GM18861 (cell line): ENCODE results near the gene BAX.
"Not testable (repeated sequence)": the region's sequence is repeated elsewhere in the genome, so short reads cannot be mapped to it uniquely, and the experiment has no call there.

ENCODE experiments used
- ATAC-seq: cut with Tn5 transposase; IDR thresholded peaks from one replicate; pipeline ENCODE4 v1.9.1; 2021; ENCODE audit not compliant: unreplicated experiment

The BAX gene

GRCh38 chr19:48954595-48955307 is at the start of gene BAX:
TSS of gene BAX (plus strand) at chr19:48954875. CDS start at chr19:48954929, 54 bp downstream.
- ATAC-seq = peak; percentile 83

DNA sequence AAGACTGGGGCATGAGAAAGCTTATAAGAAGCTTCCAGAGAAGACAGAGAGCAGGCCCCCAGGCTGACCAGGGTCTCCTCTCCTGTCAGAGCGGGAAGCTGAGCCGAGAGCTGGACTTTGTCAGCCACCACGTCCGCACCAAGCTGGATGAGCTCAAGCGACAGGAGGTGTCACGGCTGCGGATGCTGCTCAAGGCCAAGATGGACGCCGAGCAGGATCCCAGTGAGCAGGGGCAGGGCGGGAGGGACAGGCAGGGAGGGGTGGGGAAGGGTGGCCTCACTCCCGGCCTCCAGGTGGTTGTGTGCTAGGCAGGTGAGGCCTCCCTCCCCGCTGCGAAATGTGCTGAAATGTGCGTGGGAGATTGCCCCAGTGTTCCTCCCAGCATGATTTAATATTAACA is 49.0 kb upstream of the BAX start:
- ATAC-seq = no peak

DNA sequence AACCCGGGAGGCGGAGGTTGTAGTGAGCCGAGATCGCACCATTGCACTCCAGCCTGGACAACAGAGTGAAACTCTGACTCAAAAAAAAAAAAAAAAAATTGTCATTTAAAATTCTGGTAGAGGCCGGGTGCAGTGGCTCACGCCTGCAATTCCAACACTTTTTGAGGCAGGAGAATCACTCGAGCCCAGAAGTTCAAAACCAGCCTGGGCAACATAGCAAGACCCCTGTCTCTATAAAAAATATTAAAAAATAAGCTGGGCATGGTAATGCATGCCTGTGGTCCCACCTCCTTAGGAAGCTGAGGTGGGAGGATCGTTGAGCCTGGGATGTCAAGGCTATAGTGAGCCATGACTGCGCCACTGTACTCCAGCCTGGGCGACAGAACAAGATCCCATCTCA is 48.4 kb upstream of the BAX start:
- ATAC-seq = no peak

- no peak for ATAC-seq
Measured at GRCh38 chr19:48907671-48908070, 47.0 kb upstream of the BAX start.

GRCh38 chr19:48909424-48910077 is 45.1 kb upstream of the BAX start:
- not testable (repeated sequence) for ATAC-seq

DNA sequence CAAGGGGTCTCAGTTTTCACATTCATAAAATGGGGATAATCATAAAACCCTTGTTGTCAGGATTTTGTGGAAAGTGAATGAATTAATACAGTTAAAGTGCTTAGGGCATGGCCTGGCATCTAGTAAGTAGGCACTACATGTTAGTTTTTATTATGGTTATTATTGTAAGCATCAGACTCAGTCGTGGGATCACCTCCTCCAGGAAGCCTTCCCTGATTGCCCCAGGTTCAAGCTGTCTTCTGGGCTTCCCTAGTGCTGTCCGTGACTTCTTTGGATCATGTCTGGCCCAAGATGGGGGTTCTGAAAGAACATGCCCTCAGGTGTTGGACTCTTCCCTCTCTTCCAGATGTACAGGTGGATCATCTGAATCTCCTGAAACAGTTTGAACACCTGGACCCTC is 43.9 kb upstream of the BAX start:
- ATAC-seq = no peak

DNA sequence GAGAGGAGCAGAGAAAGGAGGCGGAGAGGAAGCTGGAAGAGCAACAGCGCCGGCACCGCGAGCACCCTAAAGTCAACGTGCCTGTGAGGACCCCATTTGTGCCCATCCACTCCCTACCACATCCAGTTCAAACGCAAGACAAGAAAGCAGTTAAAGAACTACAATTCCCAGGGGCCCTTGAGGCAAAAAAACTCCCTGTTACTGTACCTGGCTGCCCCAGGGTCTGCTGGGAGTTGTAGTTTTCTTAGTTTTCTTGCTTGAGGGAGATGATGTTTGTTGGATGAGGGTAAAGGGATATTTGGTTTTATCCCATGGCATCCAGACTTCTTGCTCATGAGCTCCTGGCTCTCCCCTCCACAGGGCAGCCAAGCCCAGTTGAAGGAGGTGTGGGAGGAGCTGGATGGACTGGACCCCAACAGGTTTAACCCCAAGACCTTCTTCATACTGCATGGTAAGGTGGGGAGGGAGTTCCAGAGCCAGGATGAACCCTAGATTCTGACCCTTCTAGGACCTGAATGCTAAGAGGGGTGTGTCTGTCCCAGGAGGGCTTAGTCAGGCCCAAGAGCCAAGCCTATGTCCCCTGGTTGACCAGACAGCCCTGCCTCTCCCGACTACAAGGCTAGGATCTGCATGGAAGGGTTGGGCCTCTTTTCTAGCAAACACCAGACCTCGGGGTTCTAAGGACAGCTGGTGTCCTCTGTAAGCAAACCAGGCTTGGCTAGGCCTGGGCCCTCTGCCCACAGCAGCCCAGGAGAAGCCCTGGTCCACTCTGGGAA is 41.4 kb upstream of the BAX start:
- no peak for ATAC-seq

DNA sequence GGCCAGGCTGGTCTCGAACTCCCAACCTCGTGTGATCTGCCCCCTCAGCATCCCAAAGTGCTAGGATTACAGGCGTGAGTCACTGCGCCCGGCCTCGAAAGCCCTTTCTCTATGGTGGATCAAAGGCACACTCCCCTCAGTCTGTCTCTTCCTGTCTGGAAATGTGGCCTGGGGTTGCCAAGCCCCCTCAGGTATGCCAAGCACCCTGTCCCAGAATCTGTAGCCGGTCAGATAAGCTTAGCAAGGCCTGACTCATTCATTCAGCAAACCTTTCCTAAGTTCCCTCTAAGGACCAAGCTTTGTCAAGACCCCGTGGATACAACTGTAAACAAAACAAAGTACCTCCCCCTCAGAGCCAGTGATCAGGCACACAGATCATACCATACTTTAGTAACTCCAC is 40.5 kb upstream of the BAX start:
- no peak for ATAC-seq

DNA sequence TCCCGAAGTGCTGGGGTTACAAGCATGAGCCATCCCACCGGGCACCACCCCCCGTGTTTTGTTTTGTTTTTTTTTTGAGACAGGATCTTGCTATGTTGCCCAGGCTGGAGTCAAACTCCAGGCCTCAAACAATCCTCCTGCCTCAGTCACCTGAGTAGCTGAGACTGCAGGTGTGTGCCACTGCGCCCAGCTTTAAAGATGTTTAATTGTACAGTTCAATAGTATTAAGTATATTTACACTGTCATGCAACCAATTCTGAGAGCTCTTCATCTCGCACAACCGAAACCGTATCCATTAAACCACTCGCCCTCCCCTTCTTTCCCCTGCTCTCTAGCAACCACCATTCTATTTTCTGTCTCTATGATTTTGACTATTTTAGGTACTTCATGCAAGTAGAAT is 38.9 kb upstream of the BAX start:
- no peak for ATAC-seq

DNA sequence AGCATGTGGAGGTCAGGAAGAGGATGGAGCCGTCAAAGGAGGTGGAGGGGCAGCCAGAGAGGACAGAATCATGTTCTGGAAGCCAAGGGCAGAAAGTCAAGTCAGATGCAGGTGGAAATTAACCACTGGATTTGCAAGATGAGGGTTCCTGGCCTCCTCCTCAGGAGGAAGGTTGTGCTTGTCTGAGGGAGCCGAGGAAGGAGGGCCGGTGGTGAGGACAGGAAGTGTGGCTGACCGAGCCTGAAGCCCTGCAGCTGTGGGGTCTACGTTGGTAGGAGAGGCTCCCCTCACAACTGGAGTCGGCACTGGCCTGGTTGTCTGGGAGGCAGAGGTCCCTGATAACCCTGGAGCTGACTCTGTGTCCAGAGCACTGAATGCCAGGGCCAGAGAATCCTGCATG is 36.6 kb upstream of the BAX start:
- no peak for ATAC-seq

- ATAC-seq = no peak
Measured at GRCh38 chr19:48918801-48919247, 35.9 kb upstream of the BAX start.

GRCh38 chr19:48919271-48919670 is 35.4 kb upstream of the BAX start:
- not testable (repeated sequence) for ATAC-seq

DNA sequence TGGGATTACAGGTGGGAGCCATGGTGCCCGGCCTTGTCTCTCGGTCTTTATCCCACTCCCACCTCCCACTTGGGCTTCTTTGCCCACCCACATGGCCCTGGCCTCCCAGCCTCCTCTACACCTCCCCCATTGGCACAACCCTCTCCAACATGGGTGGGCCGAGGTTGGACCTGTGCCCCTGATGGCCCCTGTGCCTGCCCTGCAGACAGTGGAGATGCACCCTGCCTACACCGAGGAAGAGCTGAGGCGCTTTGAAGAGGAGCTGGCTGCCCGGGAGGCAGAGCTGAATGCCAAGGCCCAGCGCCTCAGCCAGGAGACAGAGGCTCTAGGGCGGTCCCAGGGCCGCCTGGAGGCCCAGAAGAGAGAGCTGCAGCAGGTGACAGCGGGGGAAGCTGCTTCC is 33.7 kb upstream of the BAX start:
- ATAC-seq = no peak

- ATAC-seq = no peak
Measured at GRCh38 chr19:48921721-48922500, 32.8 kb upstream of the BAX start.

- no peak for ATAC-seq
Measured at GRCh38 chr19:48922548-48923490, 31.9 kb upstream of the BAX start.

DNA sequence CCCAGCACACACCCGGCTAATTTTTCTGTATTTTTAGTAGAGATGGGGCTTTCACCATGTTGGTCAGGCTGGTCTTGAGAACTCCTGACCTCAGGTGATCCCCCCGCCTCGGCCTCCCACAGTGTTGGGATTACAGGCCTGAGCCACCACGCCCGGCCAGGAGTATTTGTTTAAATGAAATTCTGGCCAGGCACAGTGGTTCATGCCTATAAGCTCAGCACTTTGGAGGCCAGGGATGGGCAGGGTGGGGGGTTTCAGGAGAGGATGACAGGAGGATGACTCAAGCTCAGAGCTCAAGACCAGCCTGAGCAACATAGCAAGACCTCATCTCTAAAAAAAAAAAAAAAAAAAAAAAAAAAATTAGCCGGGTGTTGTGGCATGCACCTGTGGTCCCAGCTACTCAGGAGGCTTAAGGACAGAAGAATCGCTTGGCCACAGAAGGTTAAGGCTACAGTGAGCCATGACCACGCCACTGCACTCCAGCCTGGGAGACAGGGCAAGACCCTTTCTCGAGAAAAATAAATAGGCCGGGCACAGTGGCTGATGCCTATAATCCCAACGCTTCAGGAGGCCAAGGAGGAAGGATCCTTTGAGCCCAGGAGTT is 29.3 kb upstream of the BAX start:
- ATAC-seq = no peak

GRCh38 chr19:48925890-48926289 is 28.8 kb upstream of the BAX start:
- not testable (repeated sequence) for ATAC-seq

DNA sequence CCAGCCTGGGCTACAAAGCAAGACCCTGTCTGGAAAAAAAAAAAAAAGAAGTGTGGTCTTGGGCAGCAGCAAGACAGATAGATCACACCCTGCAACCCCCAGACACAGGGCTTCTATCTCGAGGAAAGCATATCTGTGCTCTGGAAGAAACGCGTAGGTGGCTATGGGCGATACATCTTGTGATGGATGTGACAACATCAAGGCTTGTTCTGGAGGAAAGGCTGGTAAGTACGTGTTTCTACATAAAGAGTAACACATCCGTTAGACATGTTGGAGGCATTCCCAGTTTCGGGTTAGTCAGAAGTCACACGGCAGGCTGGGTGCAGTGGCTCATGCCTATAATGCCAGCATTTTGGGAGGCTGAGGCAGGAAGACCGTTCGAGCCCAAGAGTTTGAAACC is 27.8 kb upstream of the BAX start:
- no peak for ATAC-seq

DNA sequence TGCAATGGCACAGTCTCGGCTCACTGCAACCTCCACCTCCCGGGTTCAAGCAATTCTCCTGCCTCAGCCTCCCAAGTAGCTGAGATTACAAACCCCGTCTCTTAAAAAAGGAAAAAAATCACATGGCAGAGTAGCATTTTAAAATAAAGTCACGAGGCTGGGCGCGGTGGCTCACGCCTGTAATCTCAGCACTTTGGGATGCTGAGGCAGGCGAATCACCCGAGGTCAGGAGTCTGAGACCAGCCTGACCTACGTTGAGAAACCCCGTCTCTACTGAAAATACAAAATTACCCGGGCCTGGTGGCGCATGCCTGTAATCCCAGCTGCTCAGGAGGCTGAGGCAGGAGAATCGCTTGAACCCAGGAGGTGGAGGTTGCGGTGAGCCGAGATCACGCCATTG is 27.0 kb upstream of the BAX start:
- not testable (repeated sequence) for ATAC-seq
